ENCODE data around the gene ALDH1L1.
"Not testable (repeated sequence)": the region's sequence is repeated elsewhere in the genome, so short reads cannot be mapped to it uniquely, and the experiment has no call there.

ALDH1L1 gene

GRCh38 chr3:126078866-126079265 is 101.5 kb downstream of the ALDH1L1 start:
- DNase-seq, result no peak

GRCh38 chr3:126077754-126078153 is 102.6 kb downstream of the ALDH1L1 start:
- no peak for DNase-seq

GRCh38 chr3:126076140-126076539 is 104.2 kb downstream of the ALDH1L1 start:
- DNase-seq, result no peak

GRCh38 chr3:126070146-126070545 is 110.2 kb downstream of the ALDH1L1 start:
- DNase-seq, result no peak

GRCh38 chr3:126067959-126068358 is 112.4 kb downstream of the ALDH1L1 start:
- DNase-seq, result no peak

GRCh38 chr3:126066676-126067075 is 113.7 kb downstream of the ALDH1L1 start:
- not testable (repeated sequence) for DNase-seq

GRCh38 chr3:126065876-126066275 is 114.5 kb downstream of the ALDH1L1 start:
- DNase-seq, result no peak

GRCh38 chr3:126064627-126065258 is 115.6 kb downstream of the ALDH1L1 start:
- DNase-seq, result no peak

- no peak for DNase-seq
These were observed 116.9 kb downstream of the ALDH1L1 start for GRCh38 chr3:126063358-126063965.

- DNase-seq, result no peak
These were observed 118.9 kb downstream of the ALDH1L1 start for GRCh38 chr3:126061301-126062032.

GRCh38 chr3:126060613-126061145 is 119.7 kb downstream of the ALDH1L1 start:
- DNase-seq, result no peak

GRCh38 chr3:126058666-126059065 is 121.7 kb downstream of the ALDH1L1 start:
- DNase-seq, result no peak

- DNase-seq, result no peak
These were observed 122.5 kb downstream of the ALDH1L1 start for GRCh38 chr3:126057936-126058335.

- DNase-seq, result no peak
These were observed 122.9 kb downstream of the ALDH1L1 start for GRCh38 chr3:126057501-126057819.

- DNase-seq, result no peak
These were observed 123.5 kb downstream of the ALDH1L1 start for GRCh38 chr3:126056681-126057500.

- no peak for DNase-seq
These were observed 124.3 kb downstream of the ALDH1L1 start for GRCh38 chr3:126056088-126056487.

- no peak for DNase-seq
These were observed 125.5 kb downstream of the ALDH1L1 start for GRCh38 chr3:126054870-126055269.

GRCh38 chr3:126053949-126054569 is 126.3 kb downstream of the ALDH1L1 start:
- DNase-seq, result no peak
